K562 (cell line): ENCODE measurements around the gene PICK1. TPM values are rescaled to one million over a fixed set of nuclear protein-coding genes. Genes with fewer than 3 reads are reported as not detected.

Experiments
- ATAC-seq: fragments of 200-7000 bp; cut with Tn5 transposase; 3 replicates; pipeline ENCODE4 v1.9.1; 2020; ENCODE audit warnings: moderate library complexity
- BruUV-seq: library from RNA; stranded (reverse); fragments of 400-500 nt; replicated peaks from 2 replicates; lab custom pipeline; 2021; lab: Mats Ljungman, UMichigan
- CTCF ChIA-PET: fragments of 300-600 bp; formaldehyde crosslinking; extraction: SDS; loops from one replicate; lab custom pipeline; 2021; ENCODE audit warnings: low intra/inter-chr PET ratio; lab: Yijun Ruan, JAX
- POLR2A ChIA-PET: fragments of 300-600, 350-650 bp; sonication (Branson Sonifier 250); formaldehyde crosslinking; extraction: SDS; loops from one replicate; lab custom pipeline; 2021; ENCODE audit warnings: antibody characterized with exemption, inconsistent platforms; lab: Yijun Ruan, JAX
- DNase-seq, 4 experiments: peaks; one replicate each; pipeline versions ENCODE4 v3.0.0 to v3.0.0-alpha.2; 2011 to 2018; ENCODE audit warnings: low spot score in 3 of 4, mixed read lengths in 3 of 4; ENCODE audit errors: extremely low read depth in 1 of 4
- FAIRE-seq: peaks from 2 replicates; lab custom pipeline; 2011; peaks lifted over from hg19 to GRCh38; lab: Jason Lieb, UNC
- H2AFZ ChIP-seq: 2 replicates; pipeline ENCODE4 v1.6.0; 2011; ENCODE audit warnings: low read depth, low read length, control low read depth, inconsistent platforms
- H3K27ac ChIP-seq: fragments of 200-600 bp; 3 replicates; pipeline ENCODE4 v1.8.0; 2011; ENCODE audit warnings: low read depth, mild to moderate bottlenecking, control low read depth, inconsistent platforms, low read length, moderate library complexity, mixed read lengths; ENCODE audit errors: extremely low read depth
- H3K27me3 ChIP-seq, 2 experiments: fragments of 300-600 bp in 1 of 2; 2 replicates in 1 of 2; 3 replicates in 1 of 2; pipeline versions ENCODE4 v1.6.0 to v1.8.0; 2011; ENCODE audit warnings: inconsistent platforms in 2 of 2, low read length in 2 of 2, mild to moderate bottlenecking in 1 of 2, mixed read lengths in 1 of 2, moderate library complexity in 1 of 2; ENCODE audit not compliant: control insufficient read depth in 2 of 2, insufficient read depth in 2 of 2
- H3K36me3 ChIP-seq: fragments of 300-600 bp; 3 replicates; pipeline ENCODE4 v1.8.0; 2011; ENCODE audit warnings: mild to moderate bottlenecking, low read length, inconsistent platforms; ENCODE audit not compliant: control insufficient read depth, insufficient read depth
- H3K4me1 ChIP-seq, 2 experiments: fragments of 200-600 bp in 1 of 2; replicated peaks in 1 of 2; 2 replicates in 1 of 2; 3 replicates in 1 of 2; pipeline versions ENCODE4 v1.5.1 to v1.8.0; 2011; ENCODE audit warnings: inconsistent platforms in 2 of 2, low read length in 2 of 2, mild to moderate bottlenecking in 1 of 2, mixed read lengths in 1 of 2, moderate library complexity in 1 of 2; ENCODE audit not compliant: control insufficient read depth in 2 of 2, insufficient read depth in 2 of 2
- H3K4me2 ChIP-seq: 2 replicates; pipeline ENCODE4 v1.6.1; 2011; ENCODE audit warnings: low read length, control low read depth, inconsistent platforms, mixed read lengths; ENCODE audit not compliant: insufficient read depth
- H3K4me3 ChIP-seq: fragments of 200-600 bp; sonication (generic), shearing (Covaris generic); 2 replicates; pipeline ENCODE4 v1.5.1; 2016; ENCODE audit warnings: control low read depth, inconsistent platforms
- H3K79me2 ChIP-seq: fragments of 200-600 bp; 3 replicates; pipeline ENCODE4 v1.8.0; 2011; ENCODE audit warnings: low read length, inconsistent platforms; ENCODE audit not compliant: control insufficient read depth, insufficient read depth
- H3K9ac ChIP-seq, 2 experiments: 2 replicates each; pipeline versions ENCODE4 v1.6.0 to v1.6.1; 2011; ENCODE audit warnings: low read depth in 2 of 2, low read length in 2 of 2, control low read depth in 1 of 2, inconsistent platforms in 1 of 2, mild to moderate bottlenecking in 1 of 2, mixed read lengths in 1 of 2; ENCODE audit not compliant: insufficient read depth in 1 of 2
- H3K9me1 ChIP-seq: one replicate; pipeline ENCODE4 v1.6.0; 2011; ENCODE audit warnings: inconsistent platforms, mild to moderate bottlenecking, low read length, moderate library complexity; ENCODE audit not compliant: control insufficient read depth, insufficient read depth
- H3K9me3 ChIP-seq: replicated peaks from 2 replicates; pipeline ENCODE4 v1.5.1; 2011; ENCODE audit warnings: low read depth, low read length, inconsistent platforms; ENCODE audit not compliant: control insufficient read depth, insufficient read depth
- H4K20me1 ChIP-seq: replicated peaks from 2 replicates; pipeline ENCODE4 v1.6.1; 2011; ENCODE audit warnings: low read length, inconsistent platforms, mixed read lengths; ENCODE audit not compliant: control insufficient read depth, insufficient read depth
- NBN ChIP-seq: fragments of 450-650 bp; IDR thresholded peaks from 2 replicates; pipeline ENCODE4 v1.6.1; 2016; ENCODE audit warnings: low read depth, mild to moderate bottlenecking
- PTTG1 ChIP-seq: fragments of 450-650 bp; IDR thresholded peaks from 2 replicates; pipeline ENCODE4 v1.6.1; 2016; ENCODE audit warnings: low read depth, mild to moderate bottlenecking, missing genetic modification characterization, missing compliant biosample characterization
- ZFP1 ChIP-seq: fragments of 450-650 bp; formaldehyde crosslinking; IDR thresholded peaks from 2 replicates; pipeline ENCODE4 v1.4.0; 2020; ENCODE audit warnings: mild to moderate bottlenecking, mixed read lengths
- WGBS: fragments of 100-300 bp; shearing (Covaris generic); methylation state at CpG from one replicate; pipeline ENCODE4 v1.1.6; 2016; ENCODE audit warnings: low coverage, mixed read lengths; ENCODE audit not compliant: insufficient coverage; ENCODE audit errors: missing lambda C conversion rate; 5-methylcytosine and 5-hydroxymethylcytosine counted together
- in situ Hi-C: fragments of 300-500 bp; cut with MboI; formaldehyde crosslinking; loops from 4 replicates; pipeline ENCODE4 v1.15.0; 2018; ENCODE audit warnings: inconsistent platforms, mixed read lengths
- intact Hi-C: fragments of 100-400 bp; cut with micrococcal nuclease; formaldehyde crosslinking; loops from 2 replicates; pipeline ENCODE4 v1.14.2; 2022
- polyA plus RNA-seq, 8 experiments: library from polyadenylated mRNA; depleted of rRNA in 4 of 8; stranded (reverse) in 5 of 8; unstranded in 3 of 8; fragments of >200 nt; fragmentation: Nextera tagmentation in 2 of 8; fragmentation: Illumina TruSeq in 1 of 8; extraction: Ambion mirVana in 2 of 8; extraction: Trizol in 1 of 8; gene quantifications; 2 replicates each; pipeline versions ENCODE4 v1.2.1 to v1.2.3, GENCODE V29; 2011 to 2014; ENCODE audit warnings: inconsistent platforms in 1 of 8, missing spikeins in 1 of 8
- total RNA-seq, 7 experiments: library from RNA; depleted of rRNA in 6 of 7; stranded (reverse); fragments of >200 nt in 6 of 7; fragmentation: Illumina TruSeq in 2 of 7; extraction: Trizol in 2 of 7; gene quantifications; 2 replicates each; pipeline versions ENCODE4 v1.2.1 to v1.2.3, GENCODE V29; 2011 to 2021; ENCODE audit warnings: low replicate concordance in 1 of 7
- TF ChIP-seq, protein P1 (sequence below): fragments of 450-650 bp; IDR thresholded peaks from 2 replicates; pipeline ENCODE4 v1.6.1; 2016; ENCODE audit warnings: missing biosample characterization, missing genetic modification characterization

Gene PICK1
- total and polyA plus RNA-seq, 9 of the 15 experiments (the other 6 are each of a cell fraction or from before 2014, with no cell fraction given), result 0.06 to 11.0 (median 7.9) TPM; not detected in 1

DNA sequence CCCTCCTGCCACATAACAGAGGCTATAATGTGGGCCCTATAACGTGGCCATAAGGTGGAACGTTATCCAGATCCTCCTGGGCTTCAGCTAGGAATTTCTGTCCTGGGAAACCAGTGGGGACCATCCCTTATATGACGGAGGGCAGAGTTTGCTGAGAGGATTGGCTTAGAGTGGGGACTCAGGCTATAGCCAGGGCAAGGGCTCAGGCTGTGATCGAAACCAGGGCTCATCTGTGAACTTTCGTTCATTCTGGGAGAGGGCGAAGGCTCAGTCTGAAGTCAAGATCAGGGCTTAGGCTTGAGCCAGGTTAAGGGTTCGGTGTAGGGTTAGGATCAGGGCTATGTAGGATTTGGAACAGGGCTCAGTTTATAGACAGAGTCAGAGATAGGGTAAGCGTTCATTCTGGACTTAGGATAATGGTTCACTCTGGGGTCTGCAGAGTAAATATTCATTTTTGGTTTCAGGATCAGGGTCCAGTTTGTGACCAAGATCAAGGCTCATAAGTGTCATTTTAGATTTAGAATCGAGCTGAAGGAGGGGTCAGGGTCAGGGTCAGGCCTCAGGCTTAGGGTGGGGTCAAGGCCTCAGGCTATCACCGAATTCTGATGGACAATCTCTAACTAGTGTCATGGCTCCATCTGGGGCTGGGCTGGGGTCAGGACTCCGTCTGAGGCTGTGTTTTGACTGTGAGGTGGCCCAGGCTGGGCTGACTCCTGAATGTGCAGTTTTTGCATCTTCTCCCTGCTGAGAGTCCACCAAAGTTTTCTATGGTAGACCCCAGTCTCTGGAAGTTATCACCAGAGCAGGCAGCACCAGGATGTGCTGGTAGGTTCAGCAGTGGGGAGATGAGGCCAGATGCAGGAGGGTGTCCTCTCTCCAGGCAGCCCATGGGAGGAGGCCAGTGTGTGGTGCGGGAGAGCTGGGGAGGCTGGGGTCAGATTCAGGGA, 39.0 kb upstream of the PICK1 start:
- WGBS, result 49% methylated on average over 12 of the region's 12 CpGs
- POLR2A ChIA-PET, result interaction anchor here (0.7 kb wide), 1 partner anchor 12 kb away, joined by 3 read pairs; no protein-coding TSS in a partner anchor
- H3K4me1 ChIP-seq, result peaks cover 10 to 24% of the 10 kb centered on the region in 2 experiments; a peak in 4 of 5 replicates
- TF ChIP-seq NBN (no peak), PTTG1 (tag) (no peak), ZFP1 (CRISPR knock-in tag) (no peak)
- TF ChIP-seq, protein P1, sequence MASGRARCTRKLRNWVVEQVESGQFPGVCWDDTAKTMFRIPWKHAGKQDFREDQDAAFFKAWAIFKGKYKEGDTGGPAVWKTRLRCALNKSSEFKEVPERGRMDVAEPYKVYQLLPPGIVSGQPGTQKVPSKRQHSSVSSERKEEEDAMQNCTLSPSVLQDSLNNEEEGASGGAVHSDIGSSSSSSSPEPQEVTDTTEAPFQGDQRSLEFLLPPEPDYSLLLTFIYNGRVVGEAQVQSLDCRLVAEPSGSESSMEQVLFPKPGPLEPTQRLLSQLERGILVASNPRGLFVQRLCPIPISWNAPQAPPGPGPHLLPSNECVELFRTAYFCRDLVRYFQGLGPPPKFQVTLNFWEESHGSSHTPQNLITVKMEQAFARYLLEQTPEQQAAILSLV (tag), result no peak
- TF ChIP-seq, all 486 proteins: peak for 0
- peak overlapping the region in 1 of 2 experiments; percentile 26; a peak in 1 of 4 replicates for H3K9ac ChIP-seq
- H3K4me3 ChIP-seq, result no peak overlapping the region
- H3K79me2 ChIP-seq, result no peaks in the 10 kb centered on the region
- no peak for FAIRE-seq
- H2AFZ ChIP-seq, result 0 out of 2 replicates have a peak overlapping the region, but pooled peaks have one; percentile 23
- peak; percentile 64; the same call in 2 of the 3 replicates for ATAC-seq
- H4K20me1 ChIP-seq, result no peaks in the 10 kb centered on the region
- intact Hi-C loops (no loop called here), in situ Hi-C loops (no loop called here)
- no peaks in the 10 kb centered on the region for H3K9me3 ChIP-seq
- DNase-seq, result peak in 1 of 4 experiments; percentile 27
- no peak overlapping the region for H3K27ac ChIP-seq
- CTCF ChIA-PET, result no interaction called here
- BruUV-seq, result no TSS peak
- no peaks in the 10 kb centered on the region for H3K36me3 ChIP-seq
- no peak overlapping the region for H3K4me2 ChIP-seq
- H3K9me1 ChIP-seq, result no peaks in the 10 kb centered on the region
- H3K27me3 ChIP-seq, result no peaks in the 10 kb centered on the region
